ENCODE measurements around the gene TRIM40.

- TF ChIP-seq POLR2A (IDR thresholded peaks at IDR 0.05) (no peak), CTCF (IDR thresholded peaks at IDR 0.05) (no peak)
These were observed 20.3 kb downstream of the TRIM40 start for GRCh38 chr6:30156262-30156599.

Measured in thyroid gland (tissue), 4 donors.